GM21786 (cell line): ENCODE results near the gene ERMP1.
"Not testable (repeated sequence)": the region's sequence is repeated elsewhere in the genome, so short reads cannot be mapped to it uniquely, and the experiment has no call there.

Experiments
- ATAC-seq: cut with Tn5 transposase; IDR thresholded peaks from one replicate; pipeline ENCODE4 v1.9.1; 2021; ENCODE audit not compliant: unreplicated experiment

ERMP1 gene

DNA sequence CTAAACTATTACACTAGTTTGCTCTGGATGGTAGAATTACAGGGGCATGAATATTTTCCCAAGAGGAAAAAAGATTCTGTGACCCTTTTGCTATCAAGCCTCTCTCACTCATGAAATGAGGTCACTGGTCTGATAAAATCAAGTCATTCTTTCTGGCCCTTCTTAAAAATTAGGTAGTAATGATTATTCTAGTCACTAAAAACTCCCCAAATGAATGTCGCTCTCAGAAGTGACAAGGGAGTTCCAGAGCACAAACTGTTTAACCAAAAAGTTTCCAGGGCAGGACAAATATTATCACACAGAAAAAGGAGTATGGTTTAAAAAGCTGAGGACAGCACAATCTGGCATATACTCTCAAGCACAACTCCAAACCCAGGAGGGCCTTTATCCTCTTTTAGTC, 12.5 kb downstream of the ERMP1 start:
- ATAC-seq = no peak

DNA sequence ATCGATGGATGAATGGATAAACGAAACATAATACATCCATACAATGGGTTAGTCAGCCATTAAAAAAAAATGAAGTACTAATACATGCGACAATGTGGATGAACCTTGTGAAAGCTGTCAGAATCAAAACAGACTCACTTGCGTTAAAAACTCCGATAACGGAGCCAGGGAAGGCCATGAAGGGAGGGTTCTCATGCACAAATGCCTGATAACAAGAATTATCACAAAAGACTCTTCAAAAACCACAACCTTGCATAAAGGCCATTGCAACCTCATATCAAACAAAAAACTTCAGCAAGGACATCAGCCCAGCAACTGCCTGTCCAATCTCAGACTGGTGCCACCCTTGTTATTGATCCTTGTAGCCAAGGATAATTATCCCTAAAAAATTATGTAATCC, 13.7 kb downstream of the ERMP1 start:
- ATAC-seq = no peak

DNA sequence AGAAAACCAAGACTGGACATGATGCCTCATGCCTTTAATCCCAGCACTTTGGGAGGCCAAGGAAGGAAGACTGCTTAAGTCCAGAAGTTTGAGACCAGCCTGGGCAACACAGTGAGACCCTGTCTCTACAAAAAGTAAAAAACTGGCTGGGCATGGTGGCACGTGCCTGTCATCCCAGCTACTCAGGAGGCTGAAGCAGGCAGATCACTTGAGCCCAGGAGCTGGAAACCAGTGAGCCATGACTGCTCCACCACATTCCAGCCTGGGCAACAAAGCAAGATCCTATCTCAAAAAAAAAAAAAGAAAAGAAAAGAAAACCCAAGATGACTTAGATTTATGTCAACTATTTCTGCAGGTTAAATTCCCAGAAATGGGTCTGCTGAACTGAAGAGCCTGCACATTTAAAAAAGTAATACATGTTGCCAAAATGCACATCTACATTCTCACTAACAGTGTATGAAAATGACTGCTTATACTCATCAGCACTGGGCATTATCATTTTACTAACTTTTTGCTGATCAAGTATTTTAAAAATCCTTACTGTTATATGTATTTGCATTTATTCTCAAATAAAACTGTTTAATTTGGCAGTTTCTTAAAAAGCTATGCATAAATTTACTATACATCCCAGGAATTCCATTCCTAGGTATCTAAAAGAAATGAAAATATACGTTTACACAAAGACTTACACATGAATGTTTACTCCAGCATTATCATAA, 14.3 kb downstream of the ERMP1 start:
- no peak for ATAC-seq

DNA sequence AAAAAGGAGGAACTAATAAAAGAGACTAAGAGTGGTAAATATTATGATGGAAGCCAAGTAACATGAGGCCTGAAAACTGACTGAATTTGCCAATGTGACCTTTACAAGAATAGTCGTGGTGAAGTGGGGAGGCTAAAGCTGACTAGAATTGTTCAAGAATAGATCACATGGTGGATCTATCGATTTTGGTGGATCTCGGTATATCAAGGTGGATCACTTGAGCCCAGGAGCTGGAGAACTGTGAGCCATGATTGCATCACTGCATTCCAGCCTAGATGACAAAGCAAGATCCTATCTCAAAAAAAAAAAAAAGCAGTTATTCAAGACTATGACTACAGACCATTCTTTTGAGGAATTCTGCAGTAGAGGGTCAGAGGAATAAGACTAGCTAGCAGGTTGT, 15.1 kb downstream of the ERMP1 start:
- no peak for ATAC-seq

DNA sequence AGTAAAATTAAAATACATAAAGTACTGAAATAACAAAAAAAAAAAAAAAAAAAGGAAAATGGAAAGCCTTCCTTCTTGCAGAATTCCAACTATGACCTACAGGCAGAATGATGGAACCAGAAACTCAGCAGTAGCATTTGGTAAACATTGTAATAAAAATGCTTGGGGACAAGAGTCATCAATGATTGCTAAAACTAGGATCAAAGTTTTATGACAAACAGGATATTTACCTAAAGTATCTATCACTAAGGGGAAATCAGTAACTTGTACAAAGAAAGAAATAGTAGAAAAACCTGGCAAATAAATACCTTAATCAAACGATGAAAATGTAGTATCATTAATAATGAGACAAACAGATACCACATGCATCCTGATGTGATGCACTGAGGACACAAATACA, 17.5 kb downstream of the ERMP1 start:
- no peak for ATAC-seq

DNA sequence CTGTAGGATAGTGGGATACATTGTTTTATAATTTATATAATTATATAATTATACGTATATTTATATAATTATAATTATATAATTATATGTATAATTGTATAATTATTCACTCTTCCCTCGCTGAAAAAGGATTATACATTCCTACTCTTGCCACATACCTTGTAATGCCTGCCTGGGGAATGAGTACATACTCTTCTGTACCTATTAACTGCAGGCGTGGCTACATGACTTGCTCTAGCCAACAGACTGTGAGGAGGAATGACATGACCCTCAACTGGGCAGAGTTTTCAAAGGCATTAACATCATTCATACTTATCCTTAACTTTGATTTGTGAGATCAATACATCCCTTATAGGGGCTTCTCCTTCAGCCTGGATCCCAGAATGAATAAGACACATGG, 19.1 kb downstream of the ERMP1 start:
- no peak for ATAC-seq

DNA sequence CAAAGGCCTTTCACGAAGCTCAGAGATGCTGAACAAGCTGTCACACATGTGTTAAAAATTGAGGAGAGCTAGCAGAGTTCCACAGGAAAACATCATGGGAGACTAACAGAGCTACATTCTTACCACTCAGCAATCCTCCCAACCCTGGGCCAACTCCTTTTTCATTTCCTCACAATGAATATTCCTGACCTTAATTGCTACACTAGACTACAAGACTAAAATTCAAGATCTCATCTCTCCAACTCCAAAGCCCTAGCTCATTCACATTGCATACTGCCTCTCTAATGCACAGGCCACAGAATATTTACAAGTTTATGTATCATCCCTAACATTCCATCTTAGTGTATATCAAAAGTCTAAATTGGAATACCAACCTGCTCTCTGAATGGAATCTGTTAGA, 21.2 kb downstream of the ERMP1 start:
- no peak for ATAC-seq

DNA sequence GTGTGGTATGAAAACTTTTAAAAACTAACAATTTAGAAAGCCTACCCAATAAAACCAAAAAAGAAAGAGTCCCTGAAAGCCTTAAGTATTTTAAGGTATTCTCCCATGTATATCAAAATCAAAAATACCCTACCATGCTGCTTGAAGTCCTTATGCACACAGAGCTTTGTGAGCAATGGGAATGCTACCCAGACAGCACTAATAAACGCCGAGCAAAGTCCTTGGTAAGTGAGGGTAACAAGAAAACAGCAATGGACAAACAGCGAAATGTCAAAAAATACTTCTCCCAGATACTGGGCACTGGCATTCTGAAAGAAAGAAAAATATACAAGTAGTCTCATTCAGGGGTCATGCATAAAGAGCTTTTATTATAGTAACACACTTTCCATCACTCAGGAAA, 27.4 kb downstream of the ERMP1 start:
- no peak for ATAC-seq

DNA sequence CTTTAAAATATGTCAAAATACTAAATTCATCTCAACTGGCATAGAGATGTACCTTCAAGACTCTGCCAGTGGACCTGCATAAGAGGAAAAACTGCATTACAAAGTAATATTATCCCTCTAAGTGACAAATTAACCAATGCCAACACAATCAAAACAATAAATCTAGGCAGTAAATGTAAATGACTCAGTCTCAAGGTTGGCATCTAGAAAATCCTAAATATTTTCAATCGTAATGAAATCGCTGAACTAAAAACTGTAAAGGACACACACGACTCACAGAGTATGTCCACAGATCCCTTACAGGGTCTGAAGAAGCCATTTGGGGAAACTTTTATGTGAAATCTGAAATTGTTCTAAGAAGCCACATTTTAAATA, 31.2 kb downstream of the ERMP1 start:
- no peak for ATAC-seq

DNA sequence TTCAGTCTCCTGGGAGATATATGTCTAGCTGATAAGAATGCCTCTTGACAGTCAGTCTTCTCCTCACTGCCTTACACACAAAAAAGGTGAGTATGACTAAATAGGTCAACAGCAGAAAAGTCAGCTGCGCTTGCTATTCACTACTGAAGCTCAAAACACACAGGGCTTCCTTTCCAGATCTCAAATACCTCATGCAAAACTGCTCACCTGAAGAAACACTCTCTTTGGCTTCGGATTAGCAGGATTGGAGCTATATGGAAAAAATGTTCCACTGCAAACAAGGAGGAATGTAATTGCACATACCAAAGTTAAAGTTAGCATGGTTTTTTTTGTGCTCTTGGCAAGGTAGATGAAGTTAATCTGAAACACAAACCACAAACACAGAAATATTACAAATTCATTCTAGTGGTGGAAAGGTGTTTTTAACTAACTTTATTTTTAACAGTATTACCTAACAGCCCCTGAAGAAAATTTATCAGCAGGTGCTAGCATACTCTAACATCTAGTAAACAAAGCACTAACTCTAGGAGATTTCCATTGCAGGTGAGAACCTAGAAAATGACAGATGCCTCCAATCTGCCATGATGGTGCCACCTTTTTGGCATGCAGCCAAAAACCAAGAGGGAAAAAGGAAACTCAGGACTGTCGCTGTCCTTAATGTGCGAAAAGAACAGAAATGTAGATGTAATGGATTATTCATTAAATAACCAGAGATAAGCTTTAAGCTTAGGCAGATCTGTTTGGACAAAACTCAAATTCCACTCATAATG, 31.8 kb downstream of the ERMP1 start:
- ATAC-seq = no peak

DNA sequence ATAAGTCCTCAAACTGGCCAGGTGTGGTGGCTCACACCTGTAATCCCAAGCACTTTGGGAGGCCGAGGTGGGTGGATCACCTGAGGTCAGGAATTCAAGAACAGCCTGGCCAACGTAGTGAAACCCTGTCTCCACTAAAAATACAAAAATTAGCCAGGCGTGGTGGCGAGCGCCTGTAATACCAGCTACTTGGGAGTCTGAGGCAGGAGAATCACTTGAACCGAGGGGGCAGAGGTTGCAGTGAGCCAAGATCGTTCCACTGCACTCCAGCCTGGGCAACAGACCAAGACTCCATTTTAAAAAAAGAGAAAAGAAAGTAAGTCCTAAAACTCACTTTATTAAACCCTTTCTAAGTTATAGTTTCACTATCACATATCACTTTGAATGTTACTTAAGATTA, 32.5 kb downstream of the ERMP1 start:
- ATAC-seq = not testable (repeated sequence)

DNA sequence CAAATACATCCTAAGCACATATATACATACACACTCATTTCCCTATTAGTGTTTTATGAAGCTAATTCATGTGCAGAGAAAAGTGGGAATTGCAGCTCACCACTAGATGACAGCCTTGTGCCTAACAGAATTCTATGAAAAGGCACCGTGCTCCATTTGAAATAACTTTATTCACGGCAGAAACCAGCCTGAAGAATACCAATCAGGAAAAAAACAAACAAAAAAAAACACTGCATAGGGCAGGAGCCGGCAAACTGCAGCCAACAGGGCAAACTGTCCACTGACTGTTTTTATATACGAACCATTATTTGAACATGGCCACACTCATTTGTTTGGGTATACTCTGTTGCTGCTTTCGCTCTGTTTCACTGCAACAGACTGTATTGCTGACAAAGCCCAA, 33.6 kb downstream of the ERMP1 start:
- ATAC-seq = no peak

DNA sequence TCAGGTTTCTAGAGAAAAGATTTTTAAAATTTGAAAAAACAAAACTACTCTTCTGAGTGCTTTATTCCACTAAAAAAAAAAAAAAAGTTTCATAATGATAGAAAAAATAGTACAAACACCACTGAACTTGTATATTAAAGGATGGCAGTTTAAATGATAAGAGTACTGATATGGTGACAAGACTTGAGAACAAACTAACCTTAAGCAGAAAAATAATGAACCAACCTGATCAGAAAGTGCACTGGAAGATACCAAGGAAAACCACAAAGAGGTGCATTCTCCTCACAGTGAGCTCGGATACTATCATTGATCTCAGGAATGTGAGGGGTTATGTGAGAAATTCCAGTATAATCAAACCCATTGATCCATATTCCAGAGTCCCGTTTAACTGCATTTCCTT, 34.3 kb downstream of the ERMP1 start:
- no peak for ATAC-seq

DNA sequence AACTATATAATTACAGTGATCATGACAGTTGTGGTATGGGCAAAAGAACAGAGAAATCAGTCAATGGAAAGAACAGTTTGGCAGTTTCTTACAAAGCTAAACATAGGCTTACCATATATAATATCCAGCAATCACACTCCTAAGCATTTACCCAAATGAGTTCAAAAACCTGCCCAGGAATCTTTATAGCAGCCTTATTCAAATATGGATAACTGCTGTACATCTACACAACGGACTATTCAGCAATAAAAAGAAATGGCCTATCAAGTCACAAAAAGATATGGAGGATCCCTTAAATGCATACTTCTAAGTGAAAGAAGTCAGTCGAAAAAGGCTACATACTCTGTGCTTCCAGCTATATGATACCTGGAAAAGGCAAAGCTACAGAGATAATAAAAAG, 36.6 kb downstream of the ERMP1 start:
- ATAC-seq = no peak

DNA sequence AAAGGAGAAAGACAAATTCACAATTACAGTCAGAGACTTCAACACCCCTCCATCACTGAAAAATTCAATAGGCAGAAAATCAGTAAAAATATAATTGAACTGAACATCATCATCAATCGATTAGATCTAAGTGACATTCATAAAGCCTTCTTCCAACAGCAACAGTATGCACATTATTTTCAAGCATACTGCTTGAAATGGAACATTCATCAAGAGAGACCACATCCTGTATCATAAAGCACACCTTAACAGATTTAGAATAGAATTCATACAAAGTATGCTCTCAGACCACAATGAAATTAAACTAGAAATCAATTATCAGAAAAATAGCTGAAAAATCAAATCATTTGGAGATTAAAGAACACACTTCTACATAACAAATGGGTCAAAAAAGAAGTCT, 39.1 kb downstream of the ERMP1 start:
- ATAC-seq = no peak

DNA sequence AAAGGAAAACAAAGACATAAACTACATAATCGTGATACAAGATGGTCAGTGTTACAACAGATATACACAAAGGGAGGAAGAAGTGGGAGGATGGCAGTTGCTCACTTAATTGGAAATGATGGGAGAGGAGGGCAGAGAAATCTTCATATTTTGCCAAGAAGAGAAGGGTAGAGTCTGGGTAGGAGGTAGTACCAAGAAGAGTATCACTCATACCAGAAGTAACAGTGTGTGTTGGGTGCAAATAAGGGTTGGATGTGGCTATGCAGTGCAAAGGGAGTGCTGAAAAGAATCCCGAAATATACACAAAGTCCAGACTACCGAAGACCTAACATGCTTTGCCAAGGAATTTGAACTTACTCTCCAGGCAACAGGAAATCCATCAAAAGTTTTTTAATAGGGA, 41.0 kb downstream of the ERMP1 start:
- no peak for ATAC-seq

DNA sequence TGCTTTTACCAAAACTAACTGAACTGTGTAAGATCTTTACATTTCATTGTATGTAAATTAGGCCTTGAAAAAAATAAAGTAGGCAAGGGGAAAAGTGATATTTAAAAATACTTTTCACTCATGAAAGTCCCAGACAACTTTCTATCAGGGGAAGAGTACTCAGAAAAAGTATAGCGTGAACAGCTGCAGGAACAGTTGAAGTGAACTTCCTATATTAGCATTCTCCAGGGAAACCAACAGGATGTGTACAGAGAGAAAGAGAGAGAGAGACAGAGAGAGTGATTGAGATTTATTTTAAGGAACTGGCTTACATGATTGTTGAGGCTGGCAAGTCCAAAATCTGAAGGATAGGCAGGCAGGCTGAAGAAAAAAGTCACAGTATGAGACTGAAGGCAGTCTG, 42.0 kb downstream of the ERMP1 start:
- no peak for ATAC-seq

DNA sequence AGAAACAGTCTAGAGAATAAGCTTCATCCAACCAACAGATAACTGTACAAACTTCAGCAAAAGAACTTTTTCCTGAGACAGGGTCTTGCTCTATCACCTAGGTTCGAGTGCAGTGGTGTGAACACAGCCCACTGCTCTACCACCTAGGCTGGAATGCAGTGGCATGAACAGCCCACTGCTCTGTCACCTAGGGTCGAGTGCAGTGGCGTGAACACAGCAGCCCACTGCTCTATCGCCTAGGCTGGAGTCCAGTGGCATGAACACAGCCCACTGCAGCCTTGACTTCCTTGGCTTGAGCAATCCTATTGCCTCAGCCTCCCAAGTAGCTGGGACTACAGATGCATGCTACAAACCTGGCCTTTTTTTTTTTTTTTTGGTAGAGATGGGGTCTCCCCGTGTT, 43.4 kb downstream of the ERMP1 start:
- ATAC-seq = no peak

DNA sequence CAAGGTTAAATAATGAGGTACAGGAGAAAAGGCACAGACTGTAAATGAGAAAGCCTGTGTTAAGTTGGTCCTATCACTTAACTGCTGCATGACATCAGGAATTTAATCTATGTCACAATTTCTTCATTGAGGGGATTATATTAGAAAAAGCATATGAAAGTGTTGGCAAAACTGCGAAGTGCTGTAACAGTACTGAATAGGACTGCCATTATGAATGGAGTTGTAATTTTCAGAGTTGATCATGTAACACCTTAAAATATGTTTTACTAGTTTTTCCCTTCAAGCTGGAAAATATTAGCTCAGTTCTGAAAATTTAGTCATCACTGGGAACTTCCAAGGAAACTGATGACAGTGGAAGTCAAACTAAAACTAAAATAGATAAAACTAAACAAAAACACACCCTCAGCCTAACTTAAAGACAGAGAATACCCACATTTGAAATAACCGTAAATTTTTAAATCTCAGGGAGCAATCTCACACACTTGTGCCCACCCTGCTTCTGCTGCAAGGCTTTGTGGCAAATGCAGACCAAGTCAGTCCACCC, 45.1 kb downstream of the ERMP1 start:
- ATAC-seq = no peak

DNA sequence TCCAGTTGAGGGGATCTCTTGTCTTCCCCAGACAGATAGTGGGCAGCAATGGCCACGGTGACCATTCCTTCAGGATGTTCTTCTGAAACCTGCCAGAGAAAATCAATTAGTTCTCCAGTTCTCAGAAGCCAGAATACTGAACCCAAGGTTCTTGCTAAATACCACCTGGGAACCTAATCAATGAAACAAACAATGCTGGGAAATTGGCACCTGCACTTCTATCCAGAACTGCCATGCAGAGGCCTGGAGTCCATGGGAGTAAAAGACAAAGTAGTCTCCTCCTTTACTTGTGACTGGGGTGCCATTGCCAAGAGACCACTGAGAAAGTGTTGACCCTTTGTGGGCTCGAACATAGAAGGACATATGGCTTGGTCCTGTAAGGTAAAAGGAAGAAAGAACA, 45.7 kb downstream of the ERMP1 start:
- no peak for ATAC-seq

DNA sequence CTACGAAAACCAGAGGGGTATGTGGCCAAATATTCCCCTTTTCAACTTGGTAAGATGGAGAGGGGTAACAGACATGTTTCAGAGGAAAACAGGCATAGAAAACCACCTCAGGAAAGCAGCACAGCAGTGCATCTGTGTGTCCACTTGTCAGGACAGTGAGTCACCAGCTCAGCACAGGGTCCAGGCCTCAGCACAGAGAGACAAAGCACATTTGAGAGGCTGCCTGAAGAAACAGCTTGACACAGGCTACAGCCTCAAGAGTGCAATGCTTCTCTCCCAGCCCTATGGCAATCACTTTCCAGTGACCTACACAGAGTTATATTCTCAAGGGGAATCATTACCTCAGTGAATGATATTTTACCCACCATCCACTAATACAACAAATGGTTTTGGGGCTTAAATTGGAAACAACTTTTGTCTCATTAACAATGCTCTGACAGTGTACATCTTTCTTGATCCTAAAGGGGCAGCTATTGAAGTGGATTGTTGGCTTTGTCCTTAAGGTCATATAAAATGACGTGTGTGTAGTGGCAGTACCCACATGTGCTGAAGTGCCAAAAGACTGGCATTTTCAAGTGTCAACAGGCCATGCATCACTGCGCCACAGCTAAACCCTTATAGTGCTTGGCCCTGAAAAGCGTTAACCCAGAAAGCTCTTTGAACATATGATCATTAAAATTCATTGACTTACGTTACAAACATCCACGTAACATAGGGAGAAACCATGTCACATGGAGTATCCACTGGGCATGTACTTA, 46.4 kb downstream of the ERMP1 start:
- ATAC-seq = no peak
